HFF-Myc (cell line): ENCODE results near the gene AFAP1.

Experiments used
- DNase-seq: peaks from one replicate; pipeline ENCODE4 v3.0.0-alpha.2; 2011; ENCODE audit warnings: low read depth; ENCODE audit errors: extremely low read depth
- H3K4me3 ChIP-seq: replicated peaks from 2 replicates; pipeline ENCODE4 v1.5.1; 2011; ENCODE audit warnings: low read depth, mild to moderate bottlenecking, control low read depth, low read length
- TF ChIP-seq, protein P1 (sequence below): IDR thresholded peaks from 2 replicates; pipeline ENCODE4 v1.5.1; 2012; ENCODE audit warnings: mild to moderate bottlenecking, low read depth, low read length, control low read depth; ENCODE audit errors: missing control alignments

AFAP1 gene

DNA sequence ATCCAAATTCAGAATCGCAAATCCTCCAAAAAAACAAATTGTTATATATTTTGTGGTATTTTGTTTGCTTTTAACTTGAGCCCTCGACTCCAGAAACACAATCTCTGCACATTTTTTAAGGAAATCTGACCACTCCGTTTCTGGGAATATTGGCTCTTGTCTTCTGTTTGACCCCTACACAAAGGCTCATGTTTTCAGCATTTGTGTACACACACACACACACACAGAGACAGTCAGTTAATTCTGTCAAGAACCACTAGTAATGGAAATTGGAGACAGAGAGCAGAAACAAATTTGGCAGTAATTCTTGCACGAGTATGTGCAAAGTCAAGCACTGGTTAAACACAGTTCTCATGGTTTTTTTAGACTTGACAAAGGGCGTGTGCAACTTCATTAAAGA is 115.4 kb downstream of the AFAP1 start:
- no peak for DNase-seq
- H3K4me3 ChIP-seq, result no peak overlapping the region
- TF ChIP-seq, protein P1, sequence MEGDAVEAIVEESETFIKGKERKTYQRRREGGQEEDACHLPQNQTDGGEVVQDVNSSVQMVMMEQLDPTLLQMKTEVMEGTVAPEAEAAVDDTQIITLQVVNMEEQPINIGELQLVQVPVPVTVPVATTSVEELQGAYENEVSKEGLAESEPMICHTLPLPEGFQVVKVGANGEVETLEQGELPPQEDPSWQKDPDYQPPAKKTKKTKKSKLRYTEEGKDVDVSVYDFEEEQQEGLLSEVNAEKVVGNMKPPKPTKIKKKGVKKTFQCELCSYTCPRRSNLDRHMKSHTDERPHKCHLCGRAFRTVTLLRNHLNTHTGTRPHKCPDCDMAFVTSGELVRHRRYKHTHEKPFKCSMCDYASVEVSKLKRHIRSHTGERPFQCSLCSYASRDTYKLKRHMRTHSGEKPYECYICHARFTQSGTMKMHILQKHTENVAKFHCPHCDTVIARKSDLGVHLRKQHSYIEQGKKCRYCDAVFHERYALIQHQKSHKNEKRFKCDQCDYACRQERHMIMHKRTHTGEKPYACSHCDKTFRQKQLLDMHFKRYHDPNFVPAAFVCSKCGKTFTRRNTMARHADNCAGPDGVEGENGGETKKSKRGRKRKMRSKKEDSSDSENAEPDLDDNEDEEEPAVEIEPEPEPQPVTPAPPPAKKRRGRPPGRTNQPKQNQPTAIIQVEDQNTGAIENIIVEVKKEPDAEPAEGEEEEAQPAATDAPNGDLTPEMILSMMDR, result no peak

DNA sequence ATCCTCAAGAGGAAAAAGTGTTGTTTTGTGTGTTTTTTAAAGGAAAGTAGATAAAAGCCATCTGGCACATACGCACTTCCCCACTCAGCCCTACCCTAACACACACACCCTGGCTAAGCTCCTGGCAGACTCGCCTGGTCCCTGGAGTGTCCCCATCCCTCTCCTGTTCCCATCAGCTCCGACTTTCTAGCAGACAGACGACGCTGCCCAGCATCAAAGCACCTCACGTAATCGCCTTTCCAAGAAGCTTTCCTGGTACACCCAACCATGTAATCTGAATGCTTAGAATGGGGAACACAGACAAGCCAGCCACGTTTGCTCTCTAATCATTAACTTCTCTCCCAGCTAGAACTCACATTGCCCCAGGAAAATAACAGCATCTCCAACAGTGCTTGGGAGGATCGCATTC is 116.2 kb downstream of the AFAP1 start:
- no peak for DNase-seq
- TF ChIP-seq, protein P1, result no peak
- H3K4me3 ChIP-seq, result no peak overlapping the region

DNA sequence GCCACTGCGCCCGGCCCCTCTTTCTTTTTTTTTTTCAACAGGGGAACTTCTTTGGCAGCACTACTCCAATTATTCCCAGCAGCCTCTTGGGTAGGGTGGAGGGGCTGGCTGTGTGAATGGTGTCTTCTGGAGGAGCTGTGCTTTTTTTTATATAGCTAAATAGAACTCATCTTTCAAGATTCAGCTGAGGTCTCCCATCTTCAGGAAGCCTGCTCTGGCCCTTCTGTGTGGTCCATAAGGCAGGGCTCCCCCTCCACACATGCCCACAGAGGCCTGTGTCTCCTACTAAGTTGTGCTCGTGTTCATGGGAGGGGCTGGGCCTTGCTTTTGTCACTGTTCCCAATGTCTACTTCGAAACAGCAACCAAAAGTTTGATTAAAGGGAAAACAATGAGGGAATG is 116.8 kb downstream of the AFAP1 start:
- no peak for DNase-seq
- TF ChIP-seq, protein P1, result no peak
- H3K4me3 ChIP-seq, result no peak overlapping the region

DNA sequence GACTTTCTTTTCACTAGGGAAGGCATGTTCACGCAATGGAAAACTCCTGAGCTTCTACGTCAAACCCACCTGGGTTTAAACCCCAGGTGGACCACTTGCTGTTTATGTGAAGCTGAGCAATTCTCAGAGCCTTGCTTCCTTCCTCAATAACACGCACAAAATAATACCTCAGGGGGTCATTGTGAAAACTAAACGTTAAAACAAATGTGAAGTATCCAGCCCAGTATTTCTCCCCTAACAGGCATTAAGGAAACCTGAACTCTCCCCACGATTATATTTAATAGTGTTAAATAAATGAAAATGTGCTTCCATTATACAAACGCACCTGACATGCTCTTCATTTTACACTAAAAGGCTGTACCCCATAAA is 117.5 kb downstream of the AFAP1 start:
- no peak overlapping the region for H3K4me3 ChIP-seq
- no peak for DNase-seq
- TF ChIP-seq, protein P1, result no peak

DNA sequence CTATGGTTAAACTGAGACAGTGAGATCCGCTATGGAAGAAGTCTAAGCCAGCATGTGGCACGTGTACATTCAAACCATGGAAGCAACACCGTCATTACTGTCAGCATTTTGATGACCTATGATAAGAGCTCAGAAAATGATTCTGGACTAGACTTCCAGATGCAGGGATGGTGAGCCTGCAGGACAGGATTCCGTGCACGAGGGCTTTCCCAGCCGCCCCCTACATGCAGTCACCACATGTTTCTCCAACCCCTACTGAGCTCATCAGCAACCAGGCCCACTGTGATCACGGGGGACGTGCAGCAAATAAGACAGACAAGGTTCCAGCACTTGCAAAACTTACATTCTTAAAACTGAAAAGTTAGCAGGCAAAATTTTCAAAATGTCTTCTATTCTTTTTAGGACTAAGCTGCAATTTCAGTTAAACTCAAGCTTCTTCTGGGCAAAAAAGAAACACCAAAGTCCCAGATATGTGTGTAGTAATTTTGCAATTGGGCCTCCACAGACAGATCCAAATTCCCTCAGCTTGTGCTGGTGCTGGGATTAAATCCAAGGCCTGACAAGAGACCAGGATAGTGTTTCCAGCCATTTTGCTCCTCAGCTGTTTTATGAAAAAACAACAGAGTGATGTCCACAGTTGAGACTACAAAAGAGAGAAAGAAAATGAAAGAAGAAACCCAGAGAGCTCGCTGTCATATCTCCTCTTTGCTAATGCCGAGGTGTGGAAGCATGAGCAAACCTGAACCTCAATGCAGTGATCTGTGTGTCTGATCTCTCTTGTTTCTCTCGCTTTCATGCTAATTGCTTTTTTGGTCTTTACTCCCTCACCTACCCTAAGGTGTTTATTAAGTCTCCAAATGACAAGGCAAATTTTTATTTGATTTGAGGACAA is 118.2 kb downstream of the AFAP1 start:
- TF ChIP-seq, protein P1, result no peak
- H3K4me3 ChIP-seq, result no peak overlapping the region
- DNase-seq, result no peak

DNA sequence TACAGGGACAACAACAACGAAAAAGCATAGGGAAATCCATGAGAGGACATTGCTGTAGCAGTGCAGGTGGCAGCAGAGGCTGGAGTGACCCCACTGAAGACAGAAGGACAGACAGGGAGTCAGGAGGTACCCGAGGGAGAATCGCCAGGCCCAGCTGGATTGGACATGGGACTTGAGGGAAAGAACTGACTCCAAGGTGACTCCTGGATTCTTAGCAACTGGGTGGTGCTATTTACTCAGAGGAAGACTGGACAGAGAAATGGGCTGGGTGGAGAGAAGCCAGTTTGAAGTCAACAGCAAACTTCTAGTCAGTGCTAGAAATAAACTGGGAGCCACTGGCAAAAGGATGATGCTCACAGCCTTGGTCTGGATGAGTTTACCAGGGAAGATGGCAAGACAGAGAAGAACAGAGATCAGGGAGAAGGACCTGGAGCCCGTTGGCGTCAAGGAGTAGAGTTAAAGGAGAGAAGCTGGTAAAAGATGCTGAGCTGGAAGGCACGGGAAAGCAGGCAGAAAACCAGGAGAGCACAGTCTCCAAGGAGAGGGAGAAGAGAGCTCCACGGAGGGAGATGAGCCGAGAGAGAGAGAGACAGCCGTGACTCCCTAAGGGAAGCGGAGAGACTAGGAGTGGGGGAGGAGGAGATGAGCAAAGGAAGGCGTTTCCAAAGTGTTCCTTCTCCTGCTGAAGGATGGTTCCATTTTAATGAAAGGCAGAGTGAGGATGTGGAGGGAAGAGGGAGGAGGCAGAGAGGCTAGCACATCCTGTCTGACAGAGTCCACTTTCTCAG is 119.4 kb downstream of the AFAP1 start:
- no peak overlapping the region for H3K4me3 ChIP-seq
- TF ChIP-seq, protein P1, result no peak
- DNase-seq, result no peak
